ENCODE data around the gene N4BP2L2. TPM values are rescaled to one million over a fixed set of nuclear protein-coding genes. Genes with fewer than 3 reads are reported as not detected.

Gene N4BP2L2
- total and polyA plus RNA-seq, 2 of the 8 experiments (the other 6 are each of a cell fraction or from before 2014, with no cell fraction given): 14.6 to 67.6 TPM

GRCh38 chr13:32538621-32539246 lies at the start of gene N4BP2L2 (continued):
- 0 out of 2 replicates have a peak, but pooled peaks have one; percentile 7 for TF ChIP-seq SP4 (IDR thresholded peaks at IDR 0.05; ENCODE audit: low read length)
- TF ChIP-seq SIN3A (conservative IDR thresholded peaks at IDR 0.05 in 1 of 2, IDR thresholded peaks at IDR 0.05 in 1 of 2; ENCODE audit: low read depth in 1 of 2, low read length in 2 of 2): peak in 1 of 2 experiments; percentile 73; a peak in 1 of 4 replicates
- TF ChIP-seq TAF7 (optimal IDR thresholded peaks at IDR 0.05; ENCODE audit: borderline replicate concordance, low read depth, low read length): peak; percentile 31
- peak; percentile 2; the same call in 1 of the 2 replicates for TF ChIP-seq TEAD4 (IDR thresholded peaks at IDR 0.05; ENCODE audit: low read depth, low read length)
- TF ChIP-seq USF2 (IDR thresholded peaks at IDR 0.05; ENCODE audit: low read length): no peak
- no peak for TF ChIP-seq GABPA (IDR thresholded peaks at IDR 0.05; ENCODE audit: borderline replicate concordance, insufficient read depth, low read length)
- TF ChIP-seq SAP30 (IDR thresholded peaks at IDR 0.05; ENCODE audit: insufficient read depth, insufficient replicate concordance, low read length): no peak
- peak; percentile 80 for TF ChIP-seq POLR2AphosphoS5 (IDR thresholded peaks at IDR 0.05; ENCODE audit: low read depth, low read length)
- TF ChIP-seq BRCA1 (IDR thresholded peaks at IDR 0.05; ENCODE audit: low read depth, low read length): no peak
- TF ChIP-seq JUN (IDR thresholded peaks at IDR 0.05; ENCODE audit: low read depth, low read length): no peak
- TF ChIP-seq RBBP5 (IDR thresholded peaks at IDR 0.05; ENCODE audit: borderline replicate concordance, low read depth, low read length): no peak
- TF ChIP-seq ATF2 (IDR thresholded peaks at IDR 0.05; ENCODE audit: low read length): no peak
- no peak for TF ChIP-seq POU5F1 (IDR thresholded peaks at IDR 0.05; ENCODE audit: low read depth, low read length)
- peak; percentile 49 for TF ChIP-seq KDM4A (IDR thresholded peaks at IDR 0.05; ENCODE audit: low read depth, low read length, severe bottlenecking)
- no peak for TF ChIP-seq HDAC6 (IDR thresholded peaks at IDR 0.05; ENCODE audit: low read depth, low read length)
- no peak for TF ChIP-seq RFX5 (IDR thresholded peaks at IDR 0.05; ENCODE audit: borderline replicate concordance, low read depth, low read length)
- TF ChIP-seq NANOG (IDR thresholded peaks at IDR 0.05; ENCODE audit: insufficient read depth, low read depth, low read length, poor library complexity, severe bottlenecking): no peak
- TF ChIP-seq CHD1 (IDR thresholded peaks at IDR 0.05; ENCODE audit: low read depth, low read length): no peak
- 0 out of 4 replicates have a peak, but pooled peaks of 1 of the 2 experiments have one; percentile 66 for TF ChIP-seq HDAC2 (IDR thresholded peaks at IDR 0.05; ENCODE audit: borderline replicate concordance in 1 of 2, low read depth in 2 of 2, low read length in 2 of 2)
- TF ChIP-seq ATF3 (IDR thresholded peaks at IDR 0.05; ENCODE audit: insufficient read depth, low read depth, low read length): no peak
